GM08714 (cell line): ENCODE measurements around the gene TBXAS1.

Experiments used
- H3K4me3 ChIP-seq: fragments of 200-500 bp; sonication (Bioruptor generic); 2 replicates; pipeline ENCODE4 v1.5.1; 2014; ENCODE audit warnings: mild to moderate bottlenecking, low read length, inconsistent platforms
- ZNF274 ChIP-seq: IDR thresholded peaks from 2 replicates; pipeline ENCODE4 v1.6.1; 2012; ENCODE audit warnings: mild to moderate bottlenecking, low read depth, low read length

The TBXAS1 gene

GRCh38 chr7:140025241-140025640 is 196.2 kb downstream of the TBXAS1 start:
- no peak overlapping the region for H3K4me3 ChIP-seq
- no peak for TF ChIP-seq ZNF274

DNA sequence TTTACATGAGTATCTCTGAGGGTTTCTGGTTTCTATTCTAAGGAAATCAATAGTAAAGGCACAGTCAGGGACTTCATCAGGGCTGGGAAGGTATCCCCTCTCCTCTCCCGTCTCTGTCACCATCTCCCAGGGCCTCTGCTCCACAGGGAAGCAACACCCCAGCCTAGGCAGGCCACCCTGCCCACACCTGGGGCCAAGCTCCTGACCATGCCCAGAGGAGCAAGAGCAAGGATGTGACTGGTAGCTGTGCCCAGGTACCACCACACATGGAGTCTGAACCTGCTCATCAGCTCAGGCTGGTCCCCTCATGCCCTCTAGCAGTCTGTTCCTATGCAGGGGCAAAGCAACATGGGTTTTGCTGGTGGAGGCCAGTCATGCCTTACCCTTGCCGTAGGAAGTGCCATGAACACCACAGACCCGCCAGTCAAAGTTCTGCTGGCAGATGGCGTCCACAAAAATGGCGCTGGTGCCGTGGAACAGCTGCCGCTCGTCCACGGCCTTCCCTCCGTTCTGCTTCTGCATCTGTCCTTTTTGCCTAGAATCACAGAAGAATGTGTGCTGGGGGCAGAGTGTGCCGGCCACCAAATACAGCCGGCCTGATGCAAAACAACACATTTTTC is 196.9 kb downstream of the TBXAS1 start:
- no peak overlapping the region for H3K4me3 ChIP-seq
- no peak for TF ChIP-seq ZNF274

DNA sequence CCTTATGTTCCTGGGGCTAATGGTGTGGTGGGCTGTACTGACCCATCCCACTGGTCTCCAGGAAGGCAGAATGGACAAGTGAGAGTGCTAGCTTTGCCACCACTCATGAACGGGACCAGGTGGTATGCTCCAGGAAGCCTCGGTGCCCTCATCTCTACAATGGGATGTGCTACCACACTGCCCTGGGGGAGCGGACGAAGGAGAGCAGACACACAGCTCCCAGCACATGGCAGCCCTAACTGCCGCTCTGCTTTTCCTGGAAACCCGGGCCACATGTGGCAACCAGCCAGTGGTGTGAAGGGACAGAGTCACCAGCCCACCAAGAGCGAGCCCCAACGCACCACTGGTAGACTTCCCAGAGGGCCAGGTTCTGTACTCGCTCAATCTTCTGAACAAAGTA is 197.9 kb downstream of the TBXAS1 start:
- H3K4me3 ChIP-seq, result no peak overlapping the region
- no peak for TF ChIP-seq ZNF274

GRCh38 chr7:140027858-140028257 is 198.8 kb downstream of the TBXAS1 start:
- no peak for TF ChIP-seq ZNF274
- H3K4me3 ChIP-seq, result no peak overlapping the region

- no peak for TF ChIP-seq ZNF274
- no peak overlapping the region for H3K4me3 ChIP-seq
Observed at GRCh38 chr7:140028311-140028710, 199.2 kb downstream of the TBXAS1 start.

DNA sequence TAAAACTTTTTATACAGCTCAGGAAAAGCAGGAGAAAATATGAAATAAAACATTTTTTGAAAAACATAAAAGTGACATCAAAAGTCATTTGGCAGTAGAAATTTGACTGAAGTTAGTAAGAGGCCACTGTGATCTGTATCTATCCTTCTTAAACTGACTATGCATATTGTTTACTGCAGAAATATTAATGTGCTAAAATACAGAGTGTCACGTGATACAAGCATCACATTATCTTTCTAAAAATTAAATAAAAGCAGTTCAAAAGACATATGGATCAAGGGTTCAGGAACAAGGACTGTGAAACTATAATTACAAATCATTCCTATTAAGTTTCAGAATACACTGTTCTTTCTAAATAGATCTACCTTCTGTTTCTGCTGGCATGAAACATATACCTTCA is 200.0 kb downstream of the TBXAS1 start:
- TF ChIP-seq ZNF274, result no peak
- no peak overlapping the region for H3K4me3 ChIP-seq

DNA sequence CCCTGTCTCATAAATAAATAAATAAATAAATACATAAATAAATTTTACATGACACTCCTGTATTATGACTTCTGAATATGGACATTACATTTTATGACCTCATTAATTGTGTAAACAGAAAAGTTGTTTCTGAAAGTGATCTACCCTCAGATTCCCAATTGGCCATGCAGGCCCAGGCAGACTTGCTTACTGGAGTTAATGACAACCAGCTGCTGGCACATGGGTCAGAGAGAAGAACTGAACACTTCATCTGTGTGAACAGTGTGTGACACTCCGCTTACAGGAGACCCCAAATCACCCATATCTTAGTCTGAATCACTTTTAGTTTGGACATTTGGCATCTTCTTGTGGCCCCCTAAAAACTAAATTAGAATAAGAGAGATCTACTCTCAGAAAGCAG is 202.3 kb downstream of the TBXAS1 start:
- no peak for TF ChIP-seq ZNF274
- no peak overlapping the region for H3K4me3 ChIP-seq

DNA sequence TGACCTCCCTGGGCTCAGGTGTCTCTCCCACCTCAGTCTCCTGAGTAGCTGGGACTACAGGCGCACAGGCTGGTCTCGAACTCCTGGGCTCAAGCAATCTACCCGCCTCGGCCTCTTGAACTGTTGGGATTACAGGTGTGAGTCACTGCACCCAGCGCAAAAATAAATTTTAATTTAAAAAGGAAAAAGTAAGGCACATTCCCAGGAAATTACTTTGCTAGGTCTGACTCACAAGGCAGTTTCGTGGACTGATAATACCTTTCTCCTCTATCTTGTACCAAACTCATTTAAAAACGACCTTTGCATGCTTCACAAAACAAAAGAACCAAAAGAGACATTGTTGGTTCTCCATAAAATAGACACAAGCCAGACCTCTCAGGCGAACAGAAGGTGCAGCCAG is 204.0 kb downstream of the TBXAS1 start:
- TF ChIP-seq ZNF274, result no peak
- H3K4me3 ChIP-seq, result no peak overlapping the region

- TF ChIP-seq ZNF274, result no peak
- H3K4me3 ChIP-seq, result no peak overlapping the region
Observed at GRCh38 chr7:140033779-140034363, 204.8 kb downstream of the TBXAS1 start.

DNA sequence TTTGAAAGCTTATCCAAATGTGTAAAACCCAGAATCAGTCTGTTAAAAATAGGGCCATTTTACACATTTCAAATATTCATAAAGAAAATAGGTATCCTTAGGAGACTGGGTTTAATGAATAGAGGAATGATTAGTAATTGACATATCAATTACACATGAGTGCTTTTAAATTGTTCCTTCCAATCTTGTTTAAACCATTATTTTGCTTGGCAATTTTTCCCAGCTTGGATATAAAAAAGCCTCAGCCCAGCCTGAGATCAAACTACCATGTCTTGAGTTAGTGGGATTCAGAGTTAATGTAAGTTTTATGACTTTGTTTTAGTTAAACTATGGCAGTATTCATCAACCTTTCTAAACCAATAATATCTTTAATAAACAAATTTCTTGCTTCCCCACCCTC is 205.4 kb downstream of the TBXAS1 start:
- H3K4me3 ChIP-seq, result no peak overlapping the region
- TF ChIP-seq ZNF274, result no peak

GRCh38 chr7:140035400-140036223 is 206.5 kb downstream of the TBXAS1 start:
- TF ChIP-seq ZNF274, result no peak
- H3K4me3 ChIP-seq, result no peak overlapping the region

- TF ChIP-seq ZNF274, result no peak
- no peak overlapping the region for H3K4me3 ChIP-seq
Observed at GRCh38 chr7:140036224-140036962, 207.3 kb downstream of the TBXAS1 start.

GRCh38 chr7:140039066-140039465 is 210.0 kb downstream of the TBXAS1 start:
- TF ChIP-seq ZNF274, result no peak
- no peak overlapping the region for H3K4me3 ChIP-seq

DNA sequence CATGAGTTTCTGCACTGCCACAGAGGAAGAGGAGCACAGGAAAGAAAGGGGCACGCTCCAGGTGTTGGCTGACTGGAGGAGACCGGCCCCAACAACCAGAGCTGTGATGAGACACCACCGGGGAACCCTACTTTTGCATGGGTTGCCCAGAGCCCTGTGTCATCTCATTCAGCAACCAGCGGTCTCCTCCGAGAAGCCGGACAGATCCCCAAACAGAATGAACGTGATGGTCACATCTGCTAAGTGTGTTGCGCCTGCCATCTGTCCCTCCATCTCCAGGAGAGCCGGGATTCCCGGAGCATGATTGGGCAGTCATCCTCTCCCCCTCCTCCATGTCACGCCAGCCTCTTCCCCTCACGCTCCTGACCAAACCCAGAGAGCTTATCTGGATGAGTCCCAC is 210.8 kb downstream of the TBXAS1 start:
- no peak for TF ChIP-seq ZNF274
- no peak overlapping the region for H3K4me3 ChIP-seq
